Esophagus squamous epithelium (tissue), 5 donors: ENCODE measurements around the gene BICDL2. TPM values are rescaled to one million over a fixed set of nuclear protein-coding genes. Genes with fewer than 3 reads are reported as not detected.
A peak's percentile ranks its signal among the peaks of the same experiment; 100 is the strongest.

Source experiments
- DNase-seq: peaks from one replicate; lab custom pipeline; 2025; lab: John Stamatoyannopoulos, UW
- H3K27ac ChIP-seq, 4 donors: fragments of 200-600 bp; sonication (generic); one replicate each; pipeline ENCODE4 v1.5.1; 2016 to 2019; ENCODE audit warnings: mild to moderate bottlenecking in 1 of 4
- H3K27me3 ChIP-seq, 4 donors: fragments of 200-600 bp; sonication (generic); 1 replicate in 3 of 4; 2 replicates in 1 of 4; pipeline versions ENCODE4 v1.5.1 to v1.6.0; 2017 to 2021; ENCODE audit warnings: antibody characterized with exemption in 1 of 4
- H3K36me3 ChIP-seq, 3 donors: fragments of 200-600 bp; sonication (generic); one replicate each; pipeline ENCODE4 v1.5.1; 2016 to 2019
- H3K4me1 ChIP-seq, 3 donors: fragments of 200-600 bp; sonication (generic); one replicate each; pipeline ENCODE4 v1.5.1; 2017 to 2019
- H3K4me3 ChIP-seq, 4 donors: fragments of 200-600 bp; sonication (generic); 1 replicate in 3 of 4; 2 replicates in 1 of 4; pipeline ENCODE4 v1.5.1; 2016 to 2019; ENCODE audit warnings: mild to moderate bottlenecking in 2 of 4, moderate library complexity in 1 of 4
- H3K9me3 ChIP-seq, 3 donors: fragments of 200-600 bp; sonication (generic); one replicate each; pipeline ENCODE4 v1.5.1; 2016 to 2019
- CTCF ChIP-seq, 6 experiments: fragments of 450-650 bp in 4 of 6; fragments of 200-600 bp in 2 of 6; sonication (generic) in 2 of 6; IDR thresholded peaks; one replicate each; pipeline ENCODE4 v1.5.1; 2016 to 2019; ENCODE audit warnings: antibody characterized with exemption in 6 of 6, mild to moderate bottlenecking in 4 of 6, moderate library complexity in 4 of 6
- POLR2A ChIP-seq, 4 donors: fragments of 450-650 bp; IDR thresholded peaks; one replicate each; pipeline ENCODE4 v1.6.1; 2017; ENCODE audit warnings: antibody characterized with exemption in 4 of 4, mild to moderate bottlenecking in 4 of 4, moderate library complexity in 3 of 4
- WGBS, 2 donors: methylation state at CpG; one replicate each; pipeline ENCODE4 v1.1.5; 2018; 5-methylcytosine and 5-hydroxymethylcytosine counted together
- intact Hi-C: fragments of 100-400 bp; cut with DNase I; formaldehyde crosslinking; loops from one replicate; pipeline ENCODE4 v1.15.0; 2022
- total RNA-seq, 4 donors: library from RNA; depleted of rRNA; stranded (reverse); fragments of >200 nt; gene quantifications; one replicate each; pipeline ENCODE4 v1.1.0, GENCODE V29; 2016
- donor health status: DM: yes; HTN: yes; CAD: no.

The BICDL2 gene
- total RNA-seq, 4 donors from 2014 or later: 54.9 to 204 (median 96.4) TPM

GRCh38 chr16:3003582-3004270 is 33.0 kb downstream of the BICDL2 start:
- 25 to 29% methylated on average over 14 to 20 of the region's 58 CpGs for WGBS, 2 donors
- DNase-seq: peak; percentile 91
- intact Hi-C loops: no loop called here
- Histone ChIP-seq H3K27ac (peak overlapping the region in 2 of 4 donors; percentile 17 to 65), H3K36me3 (no peaks in the 10 kb centered on the region), H3K9me3 (no peaks in the 10 kb centered on the region), H3K27me3 (peaks cover 0 to 64% (median 4%) of the 10 kb centered on the region in 4 donors), H3K4me3 (peak overlapping the region in 3 of 4 donors; percentile 20 to 57 (median 39)), H3K4me1 (peaks cover 0 to 25% (median 4%) of the 10 kb centered on the region in 3 donors)
- TF ChIP-seq POLR2A (IDR thresholded peaks at IDR 0.05) (peak in 1 of 4 donors; percentile 12), CTCF (IDR thresholded peaks at IDR 0.05) (peak; percentile 36 to 73 (median 51))

GRCh38 chr16:3001316-3001715 is 35.4 kb downstream of the BICDL2 start:
- Histone ChIP-seq H3K4me3 (no peak overlapping the region), H3K27ac (no peak overlapping the region), H3K36me3 (no peaks in the 10 kb centered on the region), H3K9me3 (no peaks in the 10 kb centered on the region), H3K27me3 (peaks cover 0 to 63% (median 4%) of the 10 kb centered on the region in 4 donors), H3K4me1 (peaks cover 0 to 14% (median 4%) of the 10 kb centered on the region in 3 donors)
- 60% methylated on average over 2 of the region's 12 CpGs; no CpG with 5 or more reads in 1 of the 2 donors for WGBS, 2 donors
- intact Hi-C loops: no loop called here
- DNase-seq: no peak
- TF ChIP-seq CTCF (IDR thresholded peaks at IDR 0.05) (no peak), POLR2A (IDR thresholded peaks at IDR 0.05) (no peak)

- WGBS, 2 donors: 80% methylated on average over 2 of the region's 4 CpGs; no CpG with 5 or more reads in 1 of the 2 donors
- no peak for DNase-seq
- H3K4me1 ChIP-seq: peaks cover 0 to 17% (median 4%) of the 10 kb centered on the region in 3 donors
- TF ChIP-seq POLR2A (IDR thresholded peaks at IDR 0.05) (no peak), CTCF (IDR thresholded peaks at IDR 0.05) (no peak)
- intact Hi-C loops: no loop called here
- H3K9me3 ChIP-seq: no peaks in the 10 kb centered on the region
- H3K27ac ChIP-seq: no peak overlapping the region
- H3K36me3 ChIP-seq: no peaks in the 10 kb centered on the region
- H3K4me3 ChIP-seq: no peak overlapping the region
- peaks cover 0 to 59% (median under 1%) of the 10 kb centered on the region in 4 donors for H3K27me3 ChIP-seq
Observed at GRCh38 chr16:3000540-3000939, 36.2 kb downstream of the BICDL2 start.

- TF ChIP-seq CTCF (IDR thresholded peaks at IDR 0.05) (no peak), POLR2A (IDR thresholded peaks at IDR 0.05) (no peak)
- Histone ChIP-seq H3K27me3 (peaks cover 0 to 53% (median 0%) of the 10 kb centered on the region in 4 donors), H3K9me3 (no peaks in the 10 kb centered on the region), H3K4me3 (no peak overlapping the region), H3K27ac (no peak overlapping the region), H3K4me1 (peaks cover 0 to 20% (median 3%) of the 10 kb centered on the region in 3 donors), H3K36me3 (no peaks in the 10 kb centered on the region)
- DNase-seq: no peak
- WGBS, 2 donors: 73 to 79% methylated on average over 5 to 6 of the region's 6 CpGs
- intact Hi-C loops: no loop called here
Observed at GRCh38 chr16:2999929-3000328, 36.8 kb downstream of the BICDL2 start.

- no peak overlapping the region for H3K4me3 ChIP-seq
- no peaks in the 10 kb centered on the region for H3K36me3 ChIP-seq
- H3K27ac ChIP-seq: no peak overlapping the region
- intact Hi-C loops: no loop called here
- TF ChIP-seq CTCF (IDR thresholded peaks at IDR 0.05) (no peak), POLR2A (IDR thresholded peaks at IDR 0.05) (no peak)
- no peak for DNase-seq
- no peaks in the 10 kb centered on the region for H3K9me3 ChIP-seq
- 70% methylated on average over 2 of the region's 13 CpGs; no CpG with 5 or more reads in 1 of the 2 donors for WGBS, 2 donors
- H3K4me1 ChIP-seq: peaks cover 3 to 41% (median 12%) of the 10 kb centered on the region in 3 donors
- peaks cover 0 to 47% (median 0%) of the 10 kb centered on the region in 4 donors for H3K27me3 ChIP-seq
Observed at GRCh38 chr16:2996298-2996697, 40.4 kb downstream of the BICDL2 start.
